ENCODE results near the gene VTI1A. TPM values are rescaled to one million over a fixed set of nuclear protein-coding genes. Genes with fewer than 3 reads are reported as not detected.

The VTI1A gene
- total and polyA plus RNA-seq, 2 of the 13 experiments (the other 11 are each of a cell fraction or from before 2014, with no cell fraction given), result 11.7 to 32.7 TPM

DNA sequence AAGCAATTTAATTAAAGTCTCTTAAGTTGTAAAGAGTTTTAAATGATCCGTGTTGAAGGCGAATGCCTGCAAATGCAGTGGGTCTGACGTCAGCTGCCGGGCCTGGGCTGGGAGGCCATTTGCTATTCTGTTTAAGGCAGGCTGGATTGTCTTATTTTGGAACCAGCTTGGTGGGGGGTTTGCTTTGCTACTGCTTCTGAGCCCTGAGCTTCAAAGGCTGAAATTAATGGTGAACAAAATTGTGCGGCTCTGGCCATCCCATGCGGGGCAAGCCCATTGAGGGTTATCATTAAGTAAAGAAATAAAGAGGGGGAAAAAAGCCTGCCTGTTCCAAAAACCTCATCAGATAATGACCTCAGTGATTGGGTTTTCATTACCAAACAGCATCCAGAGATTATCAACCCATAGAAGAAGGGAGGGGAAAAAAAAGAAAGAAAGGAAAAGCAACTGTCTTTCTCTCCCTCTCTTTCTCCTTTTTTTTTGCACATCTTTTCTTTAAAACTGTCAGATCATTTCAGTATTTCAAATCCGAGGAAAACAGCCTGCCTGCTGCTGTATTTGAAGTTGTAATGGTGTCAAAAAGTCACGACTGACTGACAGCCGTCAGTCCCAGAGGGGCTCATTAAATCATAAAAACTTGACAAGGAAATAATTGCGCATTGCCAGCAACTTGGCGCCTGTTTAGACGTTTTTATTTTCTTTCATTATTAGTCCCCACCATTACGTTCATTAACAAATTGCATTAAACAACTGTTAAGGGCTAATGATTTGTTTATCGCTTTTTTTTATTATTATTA is 371.2 kb downstream of the VTI1A start:
- Histone ChIP-seq H3K4me3 (replicated peaks in 1 of 3; ENCODE audit: insufficient read depth in 1 of 3, low read depth in 2 of 3, low read length in 3 of 3) (no peak overlapping the region), H3K79me2 (ENCODE audit: insufficient read depth, low read length) (no peaks in the 10 kb centered on the region), H4K20me1 (ENCODE audit: insufficient read depth, low read length) (no peaks in the 10 kb centered on the region), H3K4me1 (ENCODE audit: insufficient read depth, low read length) (peaks cover 52% of the 10 kb centered on the region), H3K36me3 (replicated peaks in 1 of 2; ENCODE audit: control insufficient read depth in 1 of 2, insufficient read depth in 2 of 2, low read length in 2 of 2) (no peaks in the 10 kb centered on the region; a peak in 1 of 5 replicates), H3K27me3 (ENCODE audit: control insufficient read depth in 1 of 2, insufficient read depth in 2 of 2, low read length in 2 of 2) (no peaks in the 10 kb centered on the region), H3K9ac (ENCODE audit: insufficient read depth, low read depth, low read length) (no peak overlapping the region), H3K4me2 (ENCODE audit: low read depth, low read length) (no peak overlapping the region), H2AFZ (ENCODE audit: low read length) (no peak overlapping the region), H3K9me3 (ENCODE audit: low read length) (no peaks in the 10 kb centered on the region), H3K27ac (ENCODE audit: extremely low read length, insufficient read depth, low read length) (no peak overlapping the region)
- no peak for DNase-seq (ENCODE audit: low spot score)
- FAIRE-seq, result no peak
- no peak for ATAC-seq
- intact Hi-C loops (cut with micrococcal nuclease; ENCODE audit: unreplicated experiment) (loop anchor here (10.0 kb wide), 1 partner anchor 253 kb away; no protein-coding TSS in a partner anchor), in situ Hi-C loops (cut with HindIII; ENCODE audit: extremely low pct_ligation_motif_present, low pct_unique_long_range_greater_than_20kb) (no loop called here)
- BruUV-seq (replicated peaks), result no TSS peak
- WGBS (ENCODE audit: low lambda C conversion rate), result 94% methylated on average over 14 of the region's 14 CpGs
- ChIA-PET POLR2A (no interaction called here), CTCF (ENCODE audit: low intra/inter-chr PET ratio, low total read pairs) (no interaction called here)
- TF ChIP-seq CBFB (CRISPR knock-in tag; IDR thresholded peaks at IDR 0.05) (no peak), GTF3A (CRISPR knock-in tag; conservative IDR thresholded peaks at IDR 0.05) (no peak), MTF2 (CRISPR knock-in tag; IDR thresholded peaks at IDR 0.05; ENCODE audit: borderline replicate concordance) (no peak), CBX1 (IDR thresholded peaks at IDR 0.05; ENCODE audit: low read depth) (no peak), SMAD9 (CRISPR knock-in tag; IDR thresholded peaks at IDR 0.05) (no peak), RNF2 (conservative IDR thresholded peaks at IDR 0.05; ENCODE audit: low read depth) (no peak), SNAI1 (CRISPR knock-in tag; IDR thresholded peaks at IDR 0.05; ENCODE audit: borderline replicate concordance) (no peak), RBFOX2 (IDR thresholded peaks at IDR 0.05; ENCODE audit: low read depth, low read length) (no peak), SNAPC2 (CRISPR knock-in tag; IDR thresholded peaks at IDR 0.05) (no peak), PHF20 (CRISPR knock-in tag; IDR thresholded peaks at IDR 0.05) (no peak), NRL (CRISPR knock-in tag; IDR thresholded peaks at IDR 0.05; ENCODE audit: borderline replicate concordance) (no peak), ZC3H4 (CRISPR knock-in tag; IDR thresholded peaks at IDR 0.05; ENCODE audit: borderline replicate concordance) (no peak), NR1H2 (CRISPR knock-in tag; IDR thresholded peaks at IDR 0.05; ENCODE audit: borderline replicate concordance, low read depth) (no peak)
- TF ChIP-seq, protein P1, sequence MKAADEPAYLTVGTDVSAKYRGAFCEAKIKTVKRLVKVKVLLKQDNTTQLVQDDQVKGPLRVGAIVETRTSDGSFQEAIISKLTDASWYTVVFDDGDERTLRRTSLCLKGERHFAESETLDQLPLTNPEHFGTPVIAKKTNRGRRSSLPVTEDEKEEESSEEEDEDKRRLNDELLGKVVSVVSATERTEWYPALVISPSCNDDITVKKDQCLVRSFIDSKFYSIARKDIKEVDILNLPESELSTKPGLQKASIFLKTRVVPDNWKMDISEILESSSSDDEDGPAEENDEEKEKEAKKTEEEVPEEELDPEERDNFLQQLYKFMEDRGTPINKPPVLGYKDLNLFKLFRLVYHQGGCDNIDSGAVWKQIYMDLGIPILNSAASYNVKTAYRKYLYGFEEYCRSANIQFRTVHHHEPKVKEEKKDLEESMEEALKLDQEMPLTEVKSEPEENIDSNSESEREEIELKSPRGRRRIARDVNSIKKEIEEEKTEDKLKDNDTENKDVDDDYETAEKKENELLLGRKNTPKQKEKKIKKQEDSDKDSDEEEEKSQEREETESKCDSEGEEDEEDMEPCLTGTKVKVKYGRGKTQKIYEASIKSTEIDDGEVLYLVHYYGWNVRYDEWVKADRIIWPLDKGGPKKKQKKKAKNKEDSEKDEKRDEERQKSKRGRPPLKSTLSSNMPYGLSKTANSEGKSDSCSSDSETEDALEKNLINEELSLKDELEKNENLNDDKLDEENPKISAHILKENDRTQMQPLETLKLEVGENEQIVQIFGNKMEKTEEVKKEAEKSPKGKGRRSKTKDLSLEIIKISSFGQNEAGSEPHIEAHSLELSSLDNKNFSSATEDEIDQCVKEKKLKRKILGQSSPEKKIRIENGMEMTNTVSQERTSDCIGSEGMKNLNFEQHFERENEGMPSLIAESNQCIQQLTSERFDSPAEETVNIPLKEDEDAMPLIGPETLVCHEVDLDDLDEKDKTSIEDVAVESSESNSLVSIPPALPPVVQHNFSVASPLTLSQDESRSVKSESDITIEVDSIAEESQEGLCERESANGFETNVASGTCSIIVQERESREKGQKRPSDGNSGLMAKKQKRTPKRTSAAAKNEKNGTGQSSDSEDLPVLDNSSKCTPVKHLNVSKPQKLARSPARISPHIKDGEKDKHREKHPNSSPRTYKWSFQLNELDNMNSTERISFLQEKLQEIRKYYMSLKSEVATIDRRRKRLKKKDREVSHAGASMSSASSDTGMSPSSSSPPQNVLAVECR (CRISPR knock-in tag; IDR thresholded peaks at IDR 0.05; ENCODE audit: borderline replicate concordance), result no peak
- TF ChIP-seq, protein P2, sequence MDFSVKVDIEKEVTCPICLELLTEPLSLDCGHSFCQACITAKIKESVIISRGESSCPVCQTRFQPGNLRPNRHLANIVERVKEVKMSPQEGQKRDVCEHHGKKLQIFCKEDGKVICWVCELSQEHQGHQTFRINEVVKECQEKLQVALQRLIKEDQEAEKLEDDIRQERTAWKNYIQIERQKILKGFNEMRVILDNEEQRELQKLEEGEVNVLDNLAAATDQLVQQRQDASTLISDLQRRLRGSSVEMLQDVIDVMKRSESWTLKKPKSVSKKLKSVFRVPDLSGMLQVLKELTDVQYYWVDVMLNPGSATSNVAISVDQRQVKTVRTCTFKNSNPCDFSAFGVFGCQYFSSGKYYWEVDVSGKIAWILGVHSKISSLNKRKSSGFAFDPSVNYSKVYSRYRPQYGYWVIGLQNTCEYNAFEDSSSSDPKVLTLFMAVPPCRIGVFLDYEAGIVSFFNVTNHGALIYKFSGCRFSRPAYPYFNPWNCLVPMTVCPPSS (IDR thresholded peaks at IDR 0.05), result no peak
- TF ChIP-seq, protein P3, sequence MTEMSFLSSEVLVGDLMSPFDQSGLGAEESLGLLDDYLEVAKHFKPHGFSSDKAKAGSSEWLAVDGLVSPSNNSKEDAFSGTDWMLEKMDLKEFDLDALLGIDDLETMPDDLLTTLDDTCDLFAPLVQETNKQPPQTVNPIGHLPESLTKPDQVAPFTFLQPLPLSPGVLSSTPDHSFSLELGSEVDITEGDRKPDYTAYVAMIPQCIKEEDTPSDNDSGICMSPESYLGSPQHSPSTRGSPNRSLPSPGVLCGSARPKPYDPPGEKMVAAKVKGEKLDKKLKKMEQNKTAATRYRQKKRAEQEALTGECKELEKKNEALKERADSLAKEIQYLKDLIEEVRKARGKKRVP (CRISPR knock-in tag; IDR thresholded peaks at IDR 0.05), result no peak
- TF ChIP-seq, protein P4, sequence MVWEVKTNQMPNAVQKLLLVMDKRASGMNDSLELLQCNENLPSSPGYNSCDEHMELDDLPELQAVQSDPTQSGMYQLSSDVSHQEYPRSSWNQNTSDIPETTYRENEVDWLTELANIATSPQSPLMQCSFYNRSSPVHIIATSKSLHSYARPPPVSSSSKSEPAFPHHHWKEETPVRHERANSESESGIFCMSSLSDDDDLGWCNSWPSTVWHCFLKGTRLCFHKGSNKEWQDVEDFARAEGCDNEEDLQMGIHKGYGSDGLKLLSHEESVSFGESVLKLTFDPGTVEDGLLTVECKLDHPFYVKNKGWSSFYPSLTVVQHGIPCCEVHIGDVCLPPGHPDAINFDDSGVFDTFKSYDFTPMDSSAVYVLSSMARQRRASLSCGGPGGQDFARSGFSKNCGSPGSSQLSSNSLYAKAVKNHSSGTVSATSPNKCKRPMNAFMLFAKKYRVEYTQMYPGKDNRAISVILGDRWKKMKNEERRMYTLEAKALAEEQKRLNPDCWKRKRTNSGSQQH (CRISPR knock-in tag; IDR thresholded peaks at IDR 0.05; ENCODE audit: low read depth), result no peak

Measured in HepG2 (cell line).